ENCODE results near the gene APOBEC3H. TPM values are rescaled to one million over a fixed set of nuclear protein-coding genes. Genes with fewer than 3 reads are reported as not detected.

APOBEC3H gene
- total and polyA plus RNA-seq, 7 donors = 1.5 TPM; not detected in 6

- no peak for DNase-seq
- H3K27ac ChIP-seq = no peak overlapping the region
- no peak overlapping the region for H3K4me3 ChIP-seq
- WGBS, 2 donors = 69 to 83% methylated on average over 23 of the region's 23 CpGs
- intact Hi-C loops (cut with DNase I) = no loop called here
- no peaks in the 10 kb centered on the region for H3K9me3 ChIP-seq
- H3K27me3 ChIP-seq = peaks cover 0 to 3% (median 0%) of the 10 kb centered on the region in 3 donors
- TF ChIP-seq EP300 (IDR thresholded peaks at IDR 0.05) (no peak), POLR2AphosphoS5 (IDR thresholded peaks at IDR 0.05) (no peak), CTCF (IDR thresholded peaks at IDR 0.05) (no peak), POLR2A (IDR thresholded peaks at IDR 0.05) (no peak)
- H3K36me3 ChIP-seq = no peaks in the 10 kb centered on the region
- H3K4me1 ChIP-seq = peaks cover 0 to 4% (median 2%) of the 10 kb centered on the region in 4 donors
These were observed 5.6 kb upstream of the APOBEC3H start for GRCh38 chr22:39091126-39092081.

- TF ChIP-seq CTCF (IDR thresholded peaks at IDR 0.05) (no peak), EP300 (IDR thresholded peaks at IDR 0.05) (no peak), POLR2A (IDR thresholded peaks at IDR 0.05) (no peak), POLR2AphosphoS5 (IDR thresholded peaks at IDR 0.05) (no peak)
These were observed 4.8 kb upstream of the APOBEC3H start for GRCh38 chr22:39092111-39092862.

GRCh38 chr22:39094717-39095389 lies 2.2 kb upstream of the APOBEC3H start:
- DNase-seq = no peak
- intact Hi-C loops (cut with DNase I) = no loop called here
- Histone ChIP-seq H3K4me1 (no peaks in the 10 kb centered on the region), H3K36me3 (no peaks in the 10 kb centered on the region), H3K27ac (no peak overlapping the region), H3K4me3 (no peak overlapping the region), H3K9me3 (no peaks in the 10 kb centered on the region), H3K27me3 (peaks cover 0 to 3% (median 0%) of the 10 kb centered on the region in 3 donors)
- WGBS, 2 donors = 80 to 81% methylated on average over 14 of the region's 14 CpGs
- TF ChIP-seq POLR2AphosphoS5 (IDR thresholded peaks at IDR 0.05) (no peak), EP300 (IDR thresholded peaks at IDR 0.05) (no peak), CTCF (IDR thresholded peaks at IDR 0.05) (no peak)

More at GRCh38 chr22:39092111-39092862, 4.8 kb upstream of the APOBEC3H start:
- DNase-seq = no peak
- no peak overlapping the region for H3K4me3 ChIP-seq
- H3K9me3 ChIP-seq = no peaks in the 10 kb centered on the region
- no peaks in the 10 kb centered on the region for H3K36me3 ChIP-seq
- H3K27me3 ChIP-seq = peaks cover 0 to 3% (median 0%) of the 10 kb centered on the region in 3 donors
- intact Hi-C loops (cut with DNase I) = no loop called here
- no peak overlapping the region for H3K27ac ChIP-seq
- 35 to 61% methylated on average over 8 of the region's 8 CpGs for WGBS, 2 donors
- peaks cover 0 to 4% (median 2%) of the 10 kb centered on the region in 4 donors for H3K4me1 ChIP-seq

- Histone ChIP-seq H3K4me3 (no peak overlapping the region), H3K36me3 (no peaks in the 10 kb centered on the region), H3K27me3 (no peaks in the 10 kb centered on the region), H3K4me1 (no peaks in the 10 kb centered on the region), H3K9me3 (no peaks in the 10 kb centered on the region), H3K27ac (no peak overlapping the region)
- TF ChIP-seq POLR2A (IDR thresholded peaks at IDR 0.05) = no peak
- TF ChIP-seq EP300 (IDR thresholded peaks at IDR 0.05) = no peak
- no peak for TF ChIP-seq CTCF (IDR thresholded peaks at IDR 0.05)
- TF ChIP-seq POLR2AphosphoS5 (IDR thresholded peaks at IDR 0.05) = no peak
- DNase-seq = no peak
- WGBS, 2 donors = 81 to 91% methylated on average over 3 of the region's 3 CpGs
- intact Hi-C loops (cut with DNase I) = no loop called here
These were observed 1.1 kb upstream of the APOBEC3H start for GRCh38 chr22:39095971-39096370.
